GM12864 (cell line): ENCODE results near the gene PRDM5.

Experiments
- DNase-seq: peaks from one replicate; pipeline ENCODE4 v3.0.0-alpha.2; 2011; ENCODE audit warnings: low read depth
- H3K4me3 ChIP-seq: 2 replicates; pipeline ENCODE4 v1.5.1; 2011; ENCODE audit warnings: mild to moderate bottlenecking, low read depth, low read length, control low read depth
- CTCF ChIP-seq: IDR thresholded peaks from 2 replicates; pipeline ENCODE4 v1.5.1; 2011; ENCODE audit warnings: low read depth, mild to moderate bottlenecking, moderate library complexity, low read length, control low read depth, inconsistent platforms; ENCODE audit errors: missing control alignments

The PRDM5 gene

GRCh38 chr4:120839974-120840751, 82.4 kb downstream of the PRDM5 start:
- H3K4me3 ChIP-seq = no peak overlapping the region
- DNase-seq = no peak
- no peak for TF ChIP-seq CTCF

- TF ChIP-seq CTCF = no peak
- no peak overlapping the region for H3K4me3 ChIP-seq
- DNase-seq = no peak
Measured at GRCh38 chr4:120839334-120839973, 83.1 kb downstream of the PRDM5 start.

GRCh38 chr4:120838784-120839183, 83.7 kb downstream of the PRDM5 start:
- no peak for DNase-seq
- no peak overlapping the region for H3K4me3 ChIP-seq
- no peak for TF ChIP-seq CTCF

GRCh38 chr4:120837656-120838055, 84.9 kb downstream of the PRDM5 start:
- DNase-seq = no peak
- no peak overlapping the region for H3K4me3 ChIP-seq
- no peak for TF ChIP-seq CTCF

- no peak for DNase-seq
- TF ChIP-seq CTCF = no peak
- no peak overlapping the region for H3K4me3 ChIP-seq
Measured at GRCh38 chr4:120835342-120835741, 87.2 kb downstream of the PRDM5 start.

- no peak overlapping the region for H3K4me3 ChIP-seq
- no peak for DNase-seq
- no peak for TF ChIP-seq CTCF
Measured at GRCh38 chr4:120830204-120830603, 92.3 kb downstream of the PRDM5 start.
